GM23338 (cell line): ENCODE results near the gene SLC19A1. TPM values are rescaled to one million over a fixed set of nuclear protein-coding genes. Genes with fewer than 3 reads are reported as not detected.

ENCODE experiments used
- ATAC-seq: fragments of 200-7000 bp; cut with Tn5 transposase; 3 replicates; pipeline ENCODE4 v1.9.1; 2020
- DNase-seq: peaks from one replicate; pipeline ENCODE4 v3.0.0-alpha.2; 2015; ENCODE audit warnings: low spot score
- H2AFZ ChIP-seq: fragments of 200-600 bp; sonication (generic); 2 replicates; pipeline ENCODE4 v1.8.0; 2016; ENCODE audit warnings: antibody characterized with exemption, mild to moderate bottlenecking, moderate library complexity
- H3F3A ChIP-seq: fragments of 200-600 bp; sonication (generic); replicated peaks from 2 replicates; pipeline ENCODE4 v1.8.0; 2017; ENCODE audit warnings: antibody characterized with exemption, mixed run types, low read depth
- H3K27ac ChIP-seq: fragments of 200-600 bp; sonication (generic); 2 replicates; pipeline ENCODE4 v1.6.1; 2016; ENCODE audit warnings: low read depth
- H3K27me3 ChIP-seq: fragments of 200-600 bp; sonication (generic); 2 replicates; pipeline ENCODE4 v1.8.0; 2016; ENCODE audit warnings: mild to moderate bottlenecking, mixed run types, moderate library complexity; ENCODE audit not compliant: insufficient read depth
- H3K36me3 ChIP-seq: fragments of 200-600 bp; sonication (generic); 2 replicates; pipeline ENCODE4 v1.8.0; 2016; ENCODE audit warnings: mild to moderate bottlenecking; ENCODE audit not compliant: insufficient read depth
- H3K4me1 ChIP-seq: fragments of 200-600 bp; sonication (generic); 2 replicates; pipeline ENCODE4 v1.8.0; 2016; ENCODE audit warnings: mild to moderate bottlenecking, moderate library complexity; ENCODE audit not compliant: insufficient read depth
- H3K4me2 ChIP-seq: fragments of 200-600 bp; sonication (generic); 2 replicates; pipeline ENCODE4 v1.7.1; 2017; ENCODE audit warnings: mixed run types
- H3K4me3 ChIP-seq: fragments of 200-600 bp; sonication (generic); 2 replicates; pipeline ENCODE4 v1.6.1; 2016; ENCODE audit warnings: mixed run types
- H3K79me2 ChIP-seq: fragments of 200-600 bp; sonication (generic); replicated peaks from 2 replicates; pipeline ENCODE4 v1.8.0; 2017; ENCODE audit warnings: mild to moderate bottlenecking; ENCODE audit not compliant: insufficient read depth
- H3K9me2 ChIP-seq: fragments of 200-600 bp; sonication (generic); 2 replicates; pipeline ENCODE4 v1.8.0; 2017; ENCODE audit not compliant: insufficient read depth
- H4K20me1 ChIP-seq: fragments of 200-600 bp; sonication (generic); replicated peaks from 2 replicates; pipeline ENCODE4 v1.8.0; 2017; ENCODE audit warnings: mild to moderate bottlenecking; ENCODE audit not compliant: insufficient read depth
- H3K27ac Mint-ChIP-seq: 2 replicates; pipeline ENCODE4 v1.8.0; 2020; ENCODE audit warnings: inconsistent platforms, mild to moderate bottlenecking, moderate library complexity, mixed read lengths
- H3K27me3 Mint-ChIP-seq: 3 replicates; pipeline ENCODE4 v1.8.0; 2022; ENCODE audit warnings: low read depth, mild to moderate bottlenecking, moderate library complexity, mixed read lengths, inconsistent platforms; ENCODE audit not compliant: insufficient read depth, poor library complexity
- H3K36me3 Mint-ChIP-seq: 3 replicates; pipeline ENCODE4 v1.8.0; 2021; ENCODE audit warnings: low read depth, mild to moderate bottlenecking, inconsistent platforms, moderate library complexity, mixed read lengths
- H3K4me1 Mint-ChIP-seq: 3 replicates; pipeline ENCODE4 v1.8.0; 2020; ENCODE audit warnings: mild to moderate bottlenecking, inconsistent platforms, mixed read lengths
- H3K4me3 Mint-ChIP-seq: 3 replicates; pipeline ENCODE4 v1.8.0; 2021; ENCODE audit warnings: moderate library complexity, mild to moderate bottlenecking, inconsistent platforms, mixed read lengths
- H3K9me3 Mint-ChIP-seq: 3 replicates; pipeline ENCODE4 v1.8.0; 2020; ENCODE audit warnings: moderate library complexity, mild to moderate bottlenecking, inconsistent platforms, mixed read lengths
- CREB1 ChIP-seq: fragments of 250-450 bp; sonication (Bioruptor Pico); IDR thresholded peaks from 2 replicates; pipeline ENCODE4 v1.5.0; 2020; ENCODE audit warnings: low read depth, mild to moderate bottlenecking, moderate library complexity
- ETS1 ChIP-seq: IDR thresholded peaks from 2 replicates; pipeline ENCODE4 v1.6.1; 2016; ENCODE audit warnings: antibody characterized with exemption
- EZH2 ChIP-seq: fragments of 200-600 bp; sonication (generic); IDR thresholded peaks from one replicate; pipeline ENCODE4 v1.8.0; 2017; ENCODE audit warnings: antibody characterized with exemption, mild to moderate bottlenecking, low read depth; ENCODE audit not compliant: unreplicated experiment
- EZH2phosphoT487 ChIP-seq: fragments of 200-600 bp; sonication (generic); IDR thresholded peaks from one replicate; pipeline ENCODE4 v1.8.1; 2018; ENCODE audit warnings: antibody characterized with exemption; ENCODE audit not compliant: unreplicated experiment
- JUNB ChIP-seq: IDR thresholded peaks from one replicate; pipeline ENCODE4 v1.6.1; 2016; ENCODE audit warnings: antibody characterized with exemption; ENCODE audit not compliant: unreplicated experiment
- POLR2AphosphoS5 ChIP-seq: IDR thresholded peaks from 2 replicates; pipeline ENCODE4 v1.6.1; 2016; ENCODE audit warnings: antibody characterized with exemption, low read depth
- REST ChIP-seq: IDR thresholded peaks from one replicate; pipeline ENCODE4 v1.6.1; 2018; ENCODE audit warnings: antibody characterized with exemption; ENCODE audit not compliant: unreplicated experiment
- STAT1 ChIP-seq: IDR thresholded peaks from one replicate; pipeline ENCODE4 v1.6.1; 2016; ENCODE audit warnings: antibody characterized with exemption; ENCODE audit not compliant: unreplicated experiment
- ZNF331 ChIP-seq: fragments of 250-450 bp; sonication (Bioruptor Pico); IDR thresholded peaks from 2 replicates; pipeline ENCODE4 v1.5.0; 2020; ENCODE audit warnings: low read depth, mild to moderate bottlenecking, moderate library complexity
- polyA plus RNA-seq: library from polyadenylated mRNA; unstranded; fragments of >200 nt; fragmentation: Nextera tagmentation; extraction: Ambion mirVana; gene quantifications from 2 replicates; pipeline ENCODE4 v1.2.1, GENCODE V29; 2016
- total RNA-seq: library from RNA; depleted of rRNA; stranded (reverse); fragments of >200 nt; shearing (Covaris generic); gene quantifications from 2 replicates; pipeline ENCODE4 v1.2.3, GENCODE V29; 2014
- TF ChIP-seq, protein P1 (sequence below), 2 experiments: fragments of 200-600 bp in 1 of 2; sonication (generic) in 1 of 2; conservative IDR thresholded peaks; 2 replicates each; pipeline versions ENCODE4 v1.5.1 to v1.6.1; 2016 to 2017; ENCODE audit warnings: antibody characterized with exemption in 2 of 2, low read depth in 2 of 2, mild to moderate bottlenecking in 2 of 2, moderate library complexity in 1 of 2
- TF ChIP-seq, protein P2 (sequence below): fragments of 250-450 bp; sonication (Bioruptor Pico); IDR thresholded peaks from 2 replicates; pipeline ENCODE4 v1.5.0; 2020; ENCODE audit warnings: mild to moderate bottlenecking, moderate library complexity

The SLC19A1 gene
- total and polyA plus RNA-seq, 2 experiments from 2014 or later, result 31.2 to 33.0 TPM

DNA sequence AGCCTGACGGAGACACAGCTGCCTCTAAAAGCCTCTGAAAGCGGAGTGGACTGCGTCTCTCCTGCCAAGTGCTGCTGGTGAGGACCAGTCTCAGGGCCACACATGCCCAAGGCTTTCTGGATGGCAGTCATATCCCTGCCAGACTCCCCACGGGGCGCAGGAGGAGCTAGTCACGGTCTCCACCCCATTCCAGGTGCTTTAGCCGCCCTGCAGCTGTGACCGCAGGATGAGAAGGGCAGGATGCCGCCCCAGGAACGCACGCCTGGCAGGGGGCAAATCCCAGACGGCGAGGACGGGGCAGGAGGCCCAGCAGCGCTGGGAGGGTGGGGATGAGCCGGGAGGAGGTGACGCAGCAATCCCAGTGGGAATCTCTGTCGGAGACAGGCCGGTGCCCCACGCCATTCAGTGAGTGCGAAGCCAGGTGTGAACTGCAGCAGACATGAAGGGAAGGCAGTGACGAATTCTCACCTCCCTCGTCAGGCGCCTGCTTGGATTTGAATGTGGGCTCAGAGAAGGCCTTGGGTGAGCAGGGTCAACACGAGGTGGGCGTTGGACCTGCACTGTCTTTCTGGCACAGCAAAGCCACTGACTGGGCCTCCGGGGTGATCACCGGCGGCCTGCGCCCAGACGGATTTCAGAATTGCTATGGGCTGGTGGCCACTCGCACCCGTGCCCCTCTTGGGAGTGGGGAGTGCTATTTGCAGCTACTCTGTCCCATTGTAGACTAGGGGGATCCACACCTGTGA is 38.5 kb upstream of the SLC19A1 start:
- Histone ChIP-seq H2AFZ (0 out of 2 replicates have a peak overlapping the region, but pooled peaks have one; percentile 18), H3F3A (no peaks in the 10 kb centered on the region), H3K36me3 (no peaks in the 10 kb centered on the region), H3K79me2 (no peaks in the 10 kb centered on the region), H3K27ac (no peak overlapping the region), H4K20me1 (no peaks in the 10 kb centered on the region), H3K4me2 (no peak overlapping the region), H3K4me3 (no peak overlapping the region), H3K27me3 (no peaks in the 10 kb centered on the region), H3K4me1 (no peaks in the 10 kb centered on the region), H3K9me2 (no peaks in the 10 kb centered on the region)
- H3K4me3 Mint-ChIP-seq, result no peak overlapping the region
- ATAC-seq, result peak; percentile 56
- 0 out of 3 replicates have a peak, but pooled peaks cover under 1% of the 10 kb centered on the region for H3K36me3 Mint-ChIP-seq
- no peak overlapping the region for H3K27ac Mint-ChIP-seq
- H3K4me1 Mint-ChIP-seq, result 0 out of 3 replicates have a peak, but pooled peaks cover 6% of the 10 kb centered on the region
- peaks cover 4% of the 10 kb centered on the region for H3K27me3 Mint-ChIP-seq
- H3K9me3 Mint-ChIP-seq, result peaks cover 35% of the 10 kb centered on the region
- TF ChIP-seq ZNF331 (CRISPR knock-in tag) (no peak), REST (no peak), ETS1 (no peak), POLR2AphosphoS5 (no peak), JUNB (no peak), EZH2 (no peak), STAT1 (no peak), CREB1 (no peak), EZH2phosphoT487 (no peak)
- TF ChIP-seq, protein P1, sequence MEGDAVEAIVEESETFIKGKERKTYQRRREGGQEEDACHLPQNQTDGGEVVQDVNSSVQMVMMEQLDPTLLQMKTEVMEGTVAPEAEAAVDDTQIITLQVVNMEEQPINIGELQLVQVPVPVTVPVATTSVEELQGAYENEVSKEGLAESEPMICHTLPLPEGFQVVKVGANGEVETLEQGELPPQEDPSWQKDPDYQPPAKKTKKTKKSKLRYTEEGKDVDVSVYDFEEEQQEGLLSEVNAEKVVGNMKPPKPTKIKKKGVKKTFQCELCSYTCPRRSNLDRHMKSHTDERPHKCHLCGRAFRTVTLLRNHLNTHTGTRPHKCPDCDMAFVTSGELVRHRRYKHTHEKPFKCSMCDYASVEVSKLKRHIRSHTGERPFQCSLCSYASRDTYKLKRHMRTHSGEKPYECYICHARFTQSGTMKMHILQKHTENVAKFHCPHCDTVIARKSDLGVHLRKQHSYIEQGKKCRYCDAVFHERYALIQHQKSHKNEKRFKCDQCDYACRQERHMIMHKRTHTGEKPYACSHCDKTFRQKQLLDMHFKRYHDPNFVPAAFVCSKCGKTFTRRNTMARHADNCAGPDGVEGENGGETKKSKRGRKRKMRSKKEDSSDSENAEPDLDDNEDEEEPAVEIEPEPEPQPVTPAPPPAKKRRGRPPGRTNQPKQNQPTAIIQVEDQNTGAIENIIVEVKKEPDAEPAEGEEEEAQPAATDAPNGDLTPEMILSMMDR (conservative IDR thresholded peaks at IDR 0.05; ENCODE audit: low read depth in 2 of 2), result no peak
- TF ChIP-seq, protein P2, sequence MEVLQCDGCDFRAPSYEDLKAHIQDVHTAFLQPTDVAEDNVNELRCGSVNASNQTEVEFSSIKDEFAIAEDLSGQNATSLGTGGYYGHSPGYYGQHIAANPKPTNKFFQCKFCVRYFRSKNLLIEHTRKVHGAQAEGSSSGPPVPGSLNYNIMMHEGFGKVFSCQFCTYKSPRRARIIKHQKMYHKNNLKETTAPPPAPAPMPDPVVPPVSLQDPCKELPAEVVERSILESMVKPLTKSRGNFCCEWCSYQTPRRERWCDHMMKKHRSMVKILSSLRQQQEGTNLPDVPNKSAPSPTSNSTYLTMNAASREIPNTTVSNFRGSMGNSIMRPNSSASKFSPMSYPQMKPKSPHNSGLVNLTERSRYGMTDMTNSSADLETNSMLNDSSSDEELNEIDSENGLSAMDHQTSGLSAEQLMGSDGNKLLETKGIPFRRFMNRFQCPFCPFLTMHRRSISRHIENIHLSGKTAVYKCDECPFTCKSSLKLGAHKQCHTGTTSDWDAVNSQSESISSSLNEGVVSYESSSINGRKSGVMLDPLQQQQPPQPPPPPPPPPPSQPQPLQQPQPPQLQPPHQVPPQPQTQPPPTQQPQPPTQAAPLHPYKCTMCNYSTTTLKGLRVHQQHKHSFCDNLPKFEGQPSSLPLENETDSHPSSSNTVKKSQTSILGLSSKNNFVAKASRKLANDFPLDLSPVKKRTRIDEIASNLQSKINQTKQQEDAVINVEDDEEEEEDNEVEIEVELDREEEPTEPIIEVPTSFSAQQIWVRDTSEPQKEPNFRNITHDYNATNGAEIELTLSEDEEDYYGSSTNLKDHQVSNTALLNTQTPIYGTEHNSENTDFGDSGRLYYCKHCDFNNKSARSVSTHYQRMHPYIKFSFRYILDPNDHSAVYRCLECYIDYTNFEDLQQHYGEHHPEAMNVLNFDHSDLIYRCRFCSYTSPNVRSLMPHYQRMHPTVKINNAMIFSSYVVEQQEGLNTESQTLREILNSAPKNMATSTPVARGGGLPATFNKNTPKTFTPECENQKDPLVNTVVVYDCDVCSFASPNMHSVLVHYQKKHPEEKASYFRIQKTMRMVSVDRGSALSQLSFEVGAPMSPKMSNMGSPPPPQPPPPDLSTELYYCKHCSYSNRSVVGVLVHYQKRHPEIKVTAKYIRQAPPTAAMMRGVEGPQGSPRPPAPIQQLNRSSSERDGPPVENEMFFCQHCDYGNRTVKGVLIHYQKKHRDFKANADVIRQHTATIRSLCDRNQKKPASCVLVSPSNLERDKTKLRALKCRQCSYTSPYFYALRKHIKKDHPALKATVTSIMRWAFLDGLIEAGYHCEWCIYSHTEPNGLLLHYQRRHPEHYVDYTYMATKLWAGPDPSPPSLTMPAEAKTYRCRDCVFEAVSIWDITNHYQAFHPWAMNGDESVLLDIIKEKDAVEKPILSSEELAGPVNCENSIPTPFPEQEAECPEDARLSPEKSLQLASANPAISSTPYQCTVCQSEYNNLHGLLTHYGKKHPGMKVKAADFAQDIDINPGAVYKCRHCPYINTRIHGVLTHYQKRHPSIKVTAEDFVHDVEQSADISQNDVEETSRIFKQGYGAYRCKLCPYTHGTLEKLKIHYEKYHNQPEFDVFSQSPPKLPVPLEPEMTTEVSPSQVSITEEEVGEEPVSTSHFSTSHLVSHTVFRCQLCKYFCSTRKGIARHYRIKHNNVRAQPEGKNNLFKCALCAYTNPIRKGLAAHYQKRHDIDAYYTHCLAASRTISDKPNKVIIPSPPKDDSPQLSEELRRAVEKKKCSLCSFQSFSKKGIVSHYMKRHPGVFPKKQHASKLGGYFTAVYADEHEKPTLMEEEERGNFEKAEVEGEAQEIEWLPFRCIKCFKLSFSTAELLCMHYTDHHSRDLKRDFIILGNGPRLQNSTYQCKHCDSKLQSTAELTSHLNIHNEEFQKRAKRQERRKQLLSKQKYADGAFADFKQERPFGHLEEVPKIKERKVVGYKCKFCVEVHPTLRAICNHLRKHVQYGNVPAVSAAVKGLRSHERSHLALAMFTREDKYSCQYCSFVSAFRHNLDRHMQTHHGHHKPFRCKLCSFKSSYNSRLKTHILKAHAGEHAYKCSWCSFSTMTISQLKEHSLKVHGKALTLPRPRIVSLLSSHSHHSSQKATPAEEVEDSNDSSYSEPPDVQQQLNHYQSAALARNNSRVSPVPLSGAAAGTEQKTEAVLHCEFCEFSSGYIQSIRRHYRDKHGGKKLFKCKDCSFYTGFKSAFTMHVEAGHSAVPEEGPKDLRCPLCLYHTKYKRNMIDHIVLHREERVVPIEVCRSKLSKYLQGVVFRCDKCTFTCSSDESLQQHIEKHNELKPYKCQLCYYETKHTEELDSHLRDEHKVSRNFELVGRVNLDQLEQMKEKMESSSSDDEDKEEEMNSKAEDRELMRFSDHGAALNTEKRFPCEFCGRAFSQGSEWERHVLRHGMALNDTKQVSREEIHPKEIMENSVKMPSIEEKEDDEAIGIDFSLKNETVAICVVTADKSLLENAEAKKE (CRISPR knock-in tag), result no peak
- DNase-seq, result no peak
